T-helper 17 cell (primary cell): ENCODE data around the gene GPR137. TPM values are rescaled to one million over a fixed set of nuclear protein-coding genes. Genes with fewer than 3 reads are reported as not detected.
A peak's percentile ranks its signal among the peaks of the same experiment; 100 is the strongest.

Experiments
- ATAC-seq: fragments of 150-1000 bp; cut with Tn5 transposase; 2 replicates; pipeline ENCODE4 v1.10.0; 2021; ENCODE audit warnings: mild to moderate bottlenecking, moderate library complexity
- DNase-seq, 3 donors: peaks; one replicate each; pipeline versions ENCODE4 v3.0.0 to v3.0.0-alpha.2; 2020 to 2021
- H3K9me3 ChIP-seq: one replicate; pipeline ENCODE4 v1.7.0; 2013; ENCODE audit warnings: low read length, mild to moderate bottlenecking; ENCODE audit not compliant: control insufficient read depth, poor library complexity, severe bottlenecking
- H3K27ac Mint-ChIP-seq: one replicate; pipeline ENCODE4 v1.8.0; 2022; ENCODE audit warnings: mild to moderate bottlenecking, moderate library complexity, mixed read lengths
- H3K27me3 Mint-ChIP-seq: one replicate; pipeline ENCODE4 v1.8.0; 2022; ENCODE audit warnings: mixed read lengths
- H3K36me3 Mint-ChIP-seq: one replicate; pipeline ENCODE4 v1.8.0; 2022; ENCODE audit warnings: low read depth, mixed read lengths
- H3K4me1 Mint-ChIP-seq: one replicate; pipeline ENCODE4 v1.8.0; 2022; ENCODE audit warnings: mild to moderate bottlenecking, mixed read lengths
- H3K4me3 Mint-ChIP-seq: one replicate; pipeline ENCODE4 v1.8.0; 2022; ENCODE audit warnings: mild to moderate bottlenecking, moderate library complexity, mixed read lengths
- total RNA-seq, 4 donors: library from RNA in 2 of 4; stranded (reverse) in 2 of 4; gene quantifications; one replicate each; pipeline ENCODE4 v1.2.3 and lab custom pipeline; 2022 to 2026

Gene GPR137
- total RNA-seq, 2 donors from 2014 or later: 46.5 to 57.9 TPM

- Mint-ChIP-seq H3K27me3 (no peaks in the 10 kb centered on the region), H3K4me1 (peaks cover 13% of the 10 kb centered on the region), H3K36me3 (no peaks in the 10 kb centered on the region), H3K27ac (peak overlapping the region; percentile 86), H3K4me3 (peak overlapping the region; percentile 94)
- no peak for ATAC-seq
- no peak for DNase-seq
- H3K9me3 ChIP-seq: no peaks in the 10 kb centered on the region
These were observed 33.4 kb upstream of the GPR137 start for GRCh38 chr11:64252003-64252872.

- no peak overlapping the region for H3K27ac Mint-ChIP-seq
- no peaks in the 10 kb centered on the region for H3K36me3 Mint-ChIP-seq
- peak overlapping the region; percentile 94 for H3K4me3 Mint-ChIP-seq
- H3K9me3 ChIP-seq: no peaks in the 10 kb centered on the region
- peaks cover 13% of the 10 kb centered on the region for H3K4me1 Mint-ChIP-seq
- no peaks in the 10 kb centered on the region for H3K27me3 Mint-ChIP-seq
- no peak for DNase-seq
- ATAC-seq: no peak
These were observed 32.6 kb upstream of the GPR137 start for GRCh38 chr11:64253043-64253442.

- H3K9me3 ChIP-seq: no peaks in the 10 kb centered on the region
- Mint-ChIP-seq H3K36me3 (no peaks in the 10 kb centered on the region), H3K4me1 (peaks cover 13% of the 10 kb centered on the region), H3K4me3 (peak overlapping the region; percentile 25), H3K27me3 (no peaks in the 10 kb centered on the region), H3K27ac (no peak overlapping the region)
- ATAC-seq (no peak), DNase-seq (no peak)
These were observed 32.2 kb upstream of the GPR137 start for GRCh38 chr11:64253481-64253880.

GRCh38 chr11:64254326-64254725, 31.3 kb upstream of the GPR137 start:
- Mint-ChIP-seq H3K4me1 (peaks cover 14% of the 10 kb centered on the region), H3K27ac (no peak overlapping the region), H3K4me3 (no peak overlapping the region), H3K27me3 (no peaks in the 10 kb centered on the region), H3K36me3 (peaks cover 1% of the 10 kb centered on the region)
- DNase-seq: no peak
- H3K9me3 ChIP-seq: no peaks in the 10 kb centered on the region
- no peak for ATAC-seq

GRCh38 chr11:64255135-64256128, 30.2 kb upstream of the GPR137 start:
- ATAC-seq (no peak), DNase-seq (no peak)
- H3K4me1 Mint-ChIP-seq: peaks cover 19% of the 10 kb centered on the region
- no peak overlapping the region for H3K27ac Mint-ChIP-seq
- H3K9me3 ChIP-seq: no peaks in the 10 kb centered on the region
- peaks cover 5% of the 10 kb centered on the region for H3K36me3 Mint-ChIP-seq
- no peaks in the 10 kb centered on the region for H3K27me3 Mint-ChIP-seq
- no peak overlapping the region for H3K4me3 Mint-ChIP-seq

GRCh38 chr11:64256300-64256699, 29.3 kb upstream of the GPR137 start:
- H3K27ac Mint-ChIP-seq: no peak overlapping the region

GRCh38 chr11:64258356-64258755, 27.3 kb upstream of the GPR137 start:
- no peak for ATAC-seq
- H3K27me3 Mint-ChIP-seq: no peaks in the 10 kb centered on the region
- H3K27ac Mint-ChIP-seq: no peak overlapping the region
- H3K9me3 ChIP-seq: no peaks in the 10 kb centered on the region
- peaks cover 5% of the 10 kb centered on the region for H3K36me3 Mint-ChIP-seq
- H3K4me3 Mint-ChIP-seq: no peak overlapping the region
- DNase-seq: no peak
- peaks cover 13% of the 10 kb centered on the region for H3K4me1 Mint-ChIP-seq

More at GRCh38 chr11:64256300-64256699, 29.3 kb upstream of the GPR137 start:
- no peak for DNase-seq
- ATAC-seq: no peak
- Mint-ChIP-seq H3K4me1 (peaks cover 17% of the 10 kb centered on the region), H3K27me3 (no peaks in the 10 kb centered on the region), H3K4me3 (no peak overlapping the region), H3K36me3 (peaks cover 5% of the 10 kb centered on the region)
- no peaks in the 10 kb centered on the region for H3K9me3 ChIP-seq

- Mint-ChIP-seq H3K27me3 (no peaks in the 10 kb centered on the region), H3K4me3 (no peak overlapping the region), H3K27ac (peak overlapping the region; percentile 86), H3K4me1 (peaks cover 13% of the 10 kb centered on the region), H3K36me3 (peaks cover 5% of the 10 kb centered on the region)
- DNase-seq: no peak
- no peak for ATAC-seq
- H3K9me3 ChIP-seq: no peaks in the 10 kb centered on the region
These were observed 26.6 kb upstream of the GPR137 start for GRCh38 chr11:64258946-64259532.

DNA sequence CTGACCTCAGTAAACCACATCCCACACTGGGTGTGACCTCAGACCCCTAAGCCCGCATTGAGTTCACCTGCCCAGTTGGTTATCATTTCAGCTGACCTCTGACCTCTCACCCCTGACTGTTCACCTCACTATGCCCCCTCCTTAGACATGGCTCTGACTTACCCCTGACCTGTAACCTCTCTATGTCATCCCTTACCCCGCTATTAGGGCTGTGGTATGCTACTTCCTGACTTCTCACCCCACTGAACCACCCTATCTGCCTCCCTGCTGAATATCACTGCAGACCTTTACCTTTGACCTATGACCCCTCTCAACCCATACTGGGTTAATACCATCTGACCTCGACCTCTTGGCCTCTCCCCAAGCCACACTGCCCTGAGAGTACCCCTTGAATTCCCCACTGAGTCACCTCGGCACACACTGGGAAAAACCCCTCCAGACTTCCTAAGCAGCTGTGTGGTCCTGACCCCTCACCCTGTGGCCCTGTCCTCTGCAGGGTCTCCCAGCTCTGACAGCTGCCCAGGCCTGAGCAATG, 26.0 kb upstream of the GPR137 start:
- H3K4me3 Mint-ChIP-seq: no peak overlapping the region
- ATAC-seq: peak; percentile 35
- H3K9me3 ChIP-seq: no peaks in the 10 kb centered on the region
- DNase-seq: no peak
- peak overlapping the region; percentile 86 for H3K27ac Mint-ChIP-seq
- H3K4me1 Mint-ChIP-seq: peaks cover 13% of the 10 kb centered on the region
- H3K27me3 Mint-ChIP-seq: no peaks in the 10 kb centered on the region
- peaks cover 5% of the 10 kb centered on the region for H3K36me3 Mint-ChIP-seq

DNA sequence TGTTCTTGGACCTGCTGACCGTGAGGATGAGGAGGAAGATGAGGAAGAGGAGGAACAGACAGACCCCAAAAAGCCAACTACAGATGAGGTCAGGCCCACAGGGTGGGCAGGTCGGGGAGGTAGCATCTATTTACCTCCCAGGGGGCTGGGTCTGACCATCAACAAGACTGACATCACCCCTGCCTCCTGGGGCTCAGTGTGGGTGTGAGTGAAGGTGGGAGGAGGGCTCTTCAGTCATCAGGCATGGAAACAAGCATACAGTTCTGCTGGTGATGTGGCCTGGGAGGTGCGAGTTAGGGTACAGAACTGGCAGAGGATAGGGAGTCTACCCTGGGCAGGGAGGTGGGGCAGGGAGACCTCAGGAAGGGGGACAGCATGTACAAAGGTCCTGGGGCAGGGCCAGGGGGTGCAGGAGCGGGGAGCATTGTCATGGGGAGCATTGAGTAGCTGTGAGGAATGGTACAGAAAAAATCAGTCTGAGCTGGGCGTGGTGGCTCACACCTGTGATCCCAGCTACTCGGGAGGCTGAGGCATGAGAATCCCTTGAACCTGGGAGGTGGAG, 25.4 kb upstream of the GPR137 start:
- DNase-seq (no peak), ATAC-seq (no peak)
- Mint-ChIP-seq H3K36me3 (peaks cover 5% of the 10 kb centered on the region), H3K27me3 (no peaks in the 10 kb centered on the region), H3K27ac (peak overlapping the region; percentile 86), H3K4me3 (no peak overlapping the region), H3K4me1 (peaks cover 13% of the 10 kb centered on the region)
- H3K9me3 ChIP-seq: no peaks in the 10 kb centered on the region

DNA sequence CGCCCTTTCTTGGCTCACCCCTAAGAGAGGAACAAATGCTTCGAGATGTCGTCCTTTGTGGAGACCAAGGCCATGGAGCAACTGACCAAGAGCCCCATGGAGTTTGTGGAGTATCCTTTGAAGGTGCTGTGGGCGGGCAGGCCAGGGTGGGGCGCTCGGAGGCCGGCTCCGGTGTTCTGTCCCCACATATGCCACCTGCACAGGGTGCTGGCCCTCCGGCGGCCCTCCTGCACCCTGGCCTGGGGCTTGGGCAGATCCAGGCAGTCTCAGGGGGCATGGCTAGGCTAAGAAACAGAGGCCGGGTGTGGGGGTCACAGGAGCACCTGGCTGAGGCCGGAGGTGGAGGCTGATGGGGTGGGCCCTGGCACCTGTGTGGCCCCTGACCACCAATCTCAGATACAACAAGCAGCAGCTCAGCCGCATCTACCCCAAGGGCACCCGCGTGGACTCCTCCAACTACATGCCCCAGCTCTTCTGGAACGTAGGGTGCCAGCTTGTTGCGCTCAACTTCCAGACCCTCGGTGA, 24.0 kb upstream of the GPR137 start:
- H3K9me3 ChIP-seq: no peaks in the 10 kb centered on the region
- no peak for DNase-seq
- Mint-ChIP-seq H3K27me3 (no peaks in the 10 kb centered on the region), H3K4me1 (peaks cover 13% of the 10 kb centered on the region), H3K27ac (no peak overlapping the region), H3K36me3 (peaks cover 5% of the 10 kb centered on the region), H3K4me3 (no peak overlapping the region)
- ATAC-seq: no peak

- no peak overlapping the region for H3K4me3 Mint-ChIP-seq
- H3K27ac Mint-ChIP-seq: peak overlapping the region; percentile 16
- no peaks in the 10 kb centered on the region for H3K27me3 Mint-ChIP-seq
- DNase-seq: no peak
- no peaks in the 10 kb centered on the region for H3K9me3 ChIP-seq
- no peak for ATAC-seq
- peaks cover 13% of the 10 kb centered on the region for H3K4me1 Mint-ChIP-seq
- H3K36me3 Mint-ChIP-seq: peaks cover 5% of the 10 kb centered on the region
These were observed 23.2 kb upstream of the GPR137 start for GRCh38 chr11:64262271-64263002.
